A673 (cell line): ENCODE data around the gene NOTCH3.

Source experiments
- EZH2 ChIP-seq: fragments of 200-600 bp; sonication (generic); IDR thresholded peaks from 2 replicates; pipeline ENCODE4 v1.6.1; 2017; ENCODE audit warnings: borderline replicate concordance, low read depth, mild to moderate bottlenecking, mixed read lengths, antibody characterized with exemption, low read length; ENCODE audit not compliant: poor library complexity, severe bottlenecking
- TF ChIP-seq, protein P1 (sequence below): fragments of 300-800, 200-600 bp; sonication (generic); conservative IDR thresholded peaks from 2 replicates; pipeline ENCODE4 v1.5.1; 2017; ENCODE audit warnings: low read depth, mild to moderate bottlenecking, antibody characterized with exemption, low read length, moderate library complexity, mixed read lengths

DNA sequence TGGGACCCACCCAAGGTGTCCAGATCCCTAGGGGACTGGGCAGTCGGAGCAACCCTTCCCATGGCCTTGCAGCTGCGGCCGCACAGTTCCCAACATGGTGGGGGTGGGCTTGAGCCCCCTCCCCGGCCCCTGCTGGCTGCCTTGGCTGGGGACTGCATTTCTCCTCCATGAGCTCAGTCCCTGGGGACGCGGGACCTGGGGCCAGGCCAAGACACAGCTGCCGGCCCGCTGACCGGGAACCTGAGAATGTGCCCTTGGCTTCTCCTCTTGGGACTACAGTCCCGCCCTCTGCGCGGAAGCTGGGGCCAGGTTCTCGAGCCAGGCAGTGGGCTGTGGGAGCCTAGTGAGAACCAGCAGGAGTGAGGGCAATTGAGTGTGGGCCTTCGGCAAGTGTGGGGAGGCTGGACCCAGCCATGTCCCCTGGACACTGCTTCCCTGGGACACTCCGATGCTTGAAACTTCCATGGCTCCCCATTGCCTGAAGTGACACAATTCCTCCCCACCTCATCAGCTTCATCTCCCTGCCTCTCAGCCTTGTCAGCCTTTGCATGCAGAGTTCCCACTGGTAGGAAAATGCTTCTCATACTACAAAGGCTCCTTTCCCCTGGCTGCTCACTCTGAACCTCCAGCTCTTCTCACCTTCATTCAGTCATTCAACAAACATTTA, 13.1 kb upstream of the NOTCH3 start:
- TF ChIP-seq, protein P1, sequence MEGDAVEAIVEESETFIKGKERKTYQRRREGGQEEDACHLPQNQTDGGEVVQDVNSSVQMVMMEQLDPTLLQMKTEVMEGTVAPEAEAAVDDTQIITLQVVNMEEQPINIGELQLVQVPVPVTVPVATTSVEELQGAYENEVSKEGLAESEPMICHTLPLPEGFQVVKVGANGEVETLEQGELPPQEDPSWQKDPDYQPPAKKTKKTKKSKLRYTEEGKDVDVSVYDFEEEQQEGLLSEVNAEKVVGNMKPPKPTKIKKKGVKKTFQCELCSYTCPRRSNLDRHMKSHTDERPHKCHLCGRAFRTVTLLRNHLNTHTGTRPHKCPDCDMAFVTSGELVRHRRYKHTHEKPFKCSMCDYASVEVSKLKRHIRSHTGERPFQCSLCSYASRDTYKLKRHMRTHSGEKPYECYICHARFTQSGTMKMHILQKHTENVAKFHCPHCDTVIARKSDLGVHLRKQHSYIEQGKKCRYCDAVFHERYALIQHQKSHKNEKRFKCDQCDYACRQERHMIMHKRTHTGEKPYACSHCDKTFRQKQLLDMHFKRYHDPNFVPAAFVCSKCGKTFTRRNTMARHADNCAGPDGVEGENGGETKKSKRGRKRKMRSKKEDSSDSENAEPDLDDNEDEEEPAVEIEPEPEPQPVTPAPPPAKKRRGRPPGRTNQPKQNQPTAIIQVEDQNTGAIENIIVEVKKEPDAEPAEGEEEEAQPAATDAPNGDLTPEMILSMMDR: no peak
- no peak for TF ChIP-seq EZH2
